Liver (tissue), 3 donors: ENCODE measurements around the gene SOD1.

ENCODE experiments used
- CTCF ChIP-seq: fragments of 150-350 bp; IDR thresholded peaks from 2 replicates; pipeline ENCODE4 v1.5.1; 2017; ENCODE audit warnings: improper control_type of control experiment, low read depth, low read length; ENCODE audit not compliant: missing input control
- GABPA ChIP-seq, 2 donors: IDR thresholded peaks in 1 of 2; conservative IDR thresholded peaks in 1 of 2; 2 replicates each; pipeline ENCODE4 v1.6.1; 2016; ENCODE audit warnings: antibody characterized with exemption in 2 of 2, mild to moderate bottlenecking in 1 of 2, moderate library complexity in 1 of 2
- RAD21 ChIP-seq, 2 donors: IDR thresholded peaks; 2 replicates each; pipeline ENCODE4 v1.6.1; 2016; ENCODE audit warnings: antibody characterized with exemption in 2 of 2, mild to moderate bottlenecking in 2 of 2
- RXRA ChIP-seq, 2 donors: IDR thresholded peaks; 2 replicates each; pipeline ENCODE4 v1.6.1; 2017 to 2018; ENCODE audit warnings: antibody characterized with exemption in 2 of 2, mild to moderate bottlenecking in 1 of 2
- YY1 ChIP-seq: IDR thresholded peaks from 2 replicates; pipeline ENCODE4 v1.6.1; 2016; ENCODE audit warnings: antibody characterized with exemption, mild to moderate bottlenecking
- donor health status: healthy.
- donor health status: healthy.

DNA sequence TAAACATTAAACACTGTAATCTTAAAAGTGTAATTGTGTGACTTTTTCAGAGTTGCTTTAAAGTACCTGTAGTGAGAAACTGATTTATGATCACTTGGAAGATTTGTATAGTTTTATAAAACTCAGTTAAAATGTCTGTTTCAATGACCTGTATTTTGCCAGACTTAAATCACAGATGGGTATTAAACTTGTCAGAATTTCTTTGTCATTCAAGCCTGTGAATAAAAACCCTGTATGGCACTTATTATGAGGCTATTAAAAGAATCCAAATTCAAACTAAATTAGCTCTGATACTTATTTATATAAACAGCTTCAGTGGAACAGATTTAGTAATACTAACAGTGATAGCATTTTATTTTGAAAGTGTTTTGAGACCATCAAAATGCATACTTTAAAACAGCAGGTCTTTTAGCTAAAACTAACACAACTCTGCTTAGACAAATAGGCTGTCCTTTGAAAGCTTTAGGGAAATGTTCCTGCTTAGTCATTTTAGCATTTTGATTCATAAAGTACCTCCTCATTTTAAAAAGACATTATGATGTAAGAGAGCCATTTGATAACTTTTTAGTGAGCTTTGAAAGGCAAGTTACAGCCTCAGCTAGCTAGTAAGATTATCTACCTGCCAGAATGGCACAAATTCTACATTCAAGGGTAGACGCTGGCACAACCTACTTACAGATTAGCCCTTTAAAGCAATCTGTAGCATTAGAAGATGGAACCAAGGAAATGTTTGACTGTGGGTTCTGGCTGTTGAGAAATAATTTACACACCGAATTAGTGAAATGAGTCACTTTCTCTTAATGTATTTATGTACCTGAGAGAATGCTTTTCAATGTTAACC is 9.4 kb downstream of the SOD1 start:
- TF ChIP-seq YY1, result no peak
- no peak for TF ChIP-seq CTCF
- TF ChIP-seq RXRA (IDR thresholded peaks at IDR 0.05), result no peak
- TF ChIP-seq RAD21 (IDR thresholded peaks at IDR 0.05), result no peak
- TF ChIP-seq GABPA (IDR thresholded peaks at IDR 0.05 in 1 of 2, conservative IDR thresholded peaks at IDR 0.05 in 1 of 2), result no peak
